Dermis microvascular lymphatic vessel endothelial cell (primary cell): ENCODE data around the gene IGLON5. TPM values are rescaled to one million over a fixed set of nuclear protein-coding genes. Genes with fewer than 3 reads are reported as not detected.

ENCODE experiments used
- total RNA-seq: library from RNA; depleted of rRNA; stranded (reverse); fragments of >200 nt; gene quantifications from 2 replicates; pipeline ENCODE4 v1.2.1, GENCODE V29; 2014

The IGLON5 gene
- total RNA-seq, 1 donor from 2014 or later: not detected

Other genes with a start within 250 kb of the IGLON5 start
- gene KLK13, start 246.6 kb upstream of the IGLON5 start, total RNA-seq: not detected in 2 replicates
- not detected in 2 replicates for gene KLK14, start 228.8 kb upstream of the IGLON5 start, total RNA-seq
- gene CTU1, start 203.2 kb upstream of the IGLON5 start, total RNA-seq: 4.0 and 5.4 TPM in 2 replicates
- gene SIGLEC9, start 186.7 kb upstream of the IGLON5 start, total RNA-seq: 0.26 and 0.38 TPM in 2 replicates
- gene SIGLEC7, start 169.3 kb upstream of the IGLON5 start, total RNA-seq: under 0.01 TPM in 1 of 2 replicates, not detected in the other
- under 0.01 TPM in 1 of 2 replicates, not detected in the other for gene CD33, start 86.6 kb upstream of the IGLON5 start, total RNA-seq
- gene SIGLECL1, start 60.6 kb upstream of the IGLON5 start, total RNA-seq: not detected in 2 replicates
- 0.13 TPM in 2 replicates for gene VSIG10L, start 30.5 kb downstream of the IGLON5 start, total RNA-seq
- 73.6 and 75.7 TPM in 2 replicates for gene ETFB, start 54.7 kb downstream of the IGLON5 start, total RNA-seq
- not detected in 2 replicates for gene CLDND2, start 57.4 kb downstream of the IGLON5 start, total RNA-seq
- gene NKG7, start 61.0 kb downstream of the IGLON5 start, total RNA-seq: not detected in 2 replicates
- not detected in 2 replicates for gene LIM2, start 76.3 kb downstream of the IGLON5 start, total RNA-seq
- not detected in 2 replicates for gene C19orf84, start 78.9 kb downstream of the IGLON5 start, total RNA-seq
- gene SIGLEC10, start 106.0 kb downstream of the IGLON5 start, total RNA-seq: not detected in 2 replicates
- not detected in 2 replicates for gene SIGLEC8, start 146.8 kb downstream of the IGLON5 start, total RNA-seq
- not detected in 2 replicates for gene CEACAM18, start 166.9 kb downstream of the IGLON5 start, total RNA-seq
- not detected in 2 replicates for gene SIGLEC12, start 190.2 kb downstream of the IGLON5 start, total RNA-seq
- gene SIGLEC6, start 220.0 kb downstream of the IGLON5 start, total RNA-seq: not detected in 2 replicates